NCI-H2029 (cell line): ENCODE results near the gene EVI2A.

ENCODE experiments used
- DNase-seq: peaks from one replicate; lab custom pipeline; 2025; lab: John Stamatoyannopoulos, UW

The EVI2A gene

GRCh38 chr17:31272803-31273202, 48.6 kb downstream of the EVI2A start:
- DNase-seq, result no peak

- DNase-seq, result no peak
These were observed 49.2 kb downstream of the EVI2A start for GRCh38 chr17:31272236-31272635.

- no peak for DNase-seq
These were observed 51.8 kb downstream of the EVI2A start for GRCh38 chr17:31269578-31269983.

DNA sequence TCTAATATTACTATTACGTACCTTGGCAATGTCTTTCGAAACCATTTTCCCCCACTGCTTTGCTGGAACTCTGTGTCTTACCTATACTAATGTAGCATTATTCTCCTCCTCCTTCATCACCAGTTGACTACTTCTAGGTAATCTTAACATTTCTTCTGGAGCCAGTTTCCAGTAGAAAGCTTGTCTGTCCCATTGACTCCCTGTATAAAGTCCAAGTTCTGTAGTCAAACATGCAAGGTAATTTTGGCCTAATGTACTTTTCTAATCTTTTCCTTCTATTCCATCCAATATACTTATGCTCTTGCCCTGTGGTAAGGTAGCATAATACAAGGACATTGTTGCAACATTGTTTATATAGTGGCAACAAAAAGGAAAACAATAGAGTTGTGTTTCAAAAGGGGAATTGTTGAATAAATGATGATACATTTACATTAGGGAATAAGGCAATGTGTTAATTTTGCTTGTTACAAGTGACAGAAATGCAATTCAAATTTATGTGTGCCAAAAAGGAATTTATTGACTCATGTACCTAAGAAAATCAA, 52.3 kb downstream of the EVI2A start:
- no peak for DNase-seq
